Measurements from ENCODE around the gene PSMD11.
"Not testable (repeated sequence)": the region's sequence is repeated elsewhere in the genome, so short reads cannot be mapped to it uniquely, and the experiment has no call there.

Gene PSMD11

GRCh38 chr17:32514606-32515005 lies 70.3 kb downstream of the PSMD11 start:
- no peak for DNase-seq (ENCODE audit: low spot score)

- no peak for DNase-seq (ENCODE audit: low spot score)
Observed at GRCh38 chr17:32515677-32516383, 71.5 kb downstream of the PSMD11 start.

GRCh38 chr17:32516450-32516849 lies 72.1 kb downstream of the PSMD11 start:
- no peak for DNase-seq (ENCODE audit: low spot score)

- DNase-seq (ENCODE audit: low spot score), result no peak
Observed at GRCh38 chr17:32516940-32517701, 72.8 kb downstream of the PSMD11 start.

- DNase-seq (ENCODE audit: low spot score), result no peak
Observed at GRCh38 chr17:32517982-32518381, 73.7 kb downstream of the PSMD11 start.

GRCh38 chr17:32518646-32519227 lies 74.4 kb downstream of the PSMD11 start:
- DNase-seq (ENCODE audit: low spot score), result no peak

GRCh38 chr17:32519228-32520103 lies 75.2 kb downstream of the PSMD11 start:
- no peak for DNase-seq (ENCODE audit: low spot score)

GRCh38 chr17:32520104-32520701 lies 75.9 kb downstream of the PSMD11 start:
- DNase-seq (ENCODE audit: low spot score), result peak; percentile 61

- DNase-seq (ENCODE audit: low spot score), result no peak
Observed at GRCh38 chr17:32520737-32521404, 76.6 kb downstream of the PSMD11 start.

- DNase-seq (ENCODE audit: low spot score), result no peak
Observed at GRCh38 chr17:32523017-32523680, 78.8 kb downstream of the PSMD11 start.

GRCh38 chr17:32523827-32524552 lies 79.7 kb downstream of the PSMD11 start:
- DNase-seq (ENCODE audit: low spot score), result no peak

- not testable (repeated sequence) for DNase-seq (ENCODE audit: low spot score)
Observed at GRCh38 chr17:32524553-32524880, 80.2 kb downstream of the PSMD11 start.

GRCh38 chr17:32525122-32525521 lies 80.8 kb downstream of the PSMD11 start:
- DNase-seq (ENCODE audit: low spot score), result peak; percentile 84

GRCh38 chr17:32527146-32527545 lies 82.8 kb downstream of the PSMD11 start:
- no peak for DNase-seq (ENCODE audit: low spot score)

GRCh38 chr17:32528825-32529224 lies 84.5 kb downstream of the PSMD11 start:
- DNase-seq (ENCODE audit: low spot score), result no peak

- no peak for DNase-seq (ENCODE audit: low spot score)
Observed at GRCh38 chr17:32529604-32530003, 85.3 kb downstream of the PSMD11 start.

All from hepatic stellate cell (primary cell).